H4 (cell line): ENCODE measurements around the gene TRIM67. TPM values are rescaled to one million over a fixed set of nuclear protein-coding genes. Genes with fewer than 3 reads are reported as not detected.

Experiments used
- DNase-seq: peaks from one replicate; pipeline ENCODE4 v3.0.0-alpha.2; 2015; ENCODE audit warnings: low spot score
- total RNA-seq: library from RNA; depleted of rRNA; stranded (reverse); fragments of >200 nt; shearing (Covaris generic); gene quantifications from 2 replicates; pipeline ENCODE4 v1.2.3, GENCODE V29; 2014

The TRIM67 gene
- total RNA-seq, 1 experiment from 2014 or later = not detected

- no peak for DNase-seq
These were observed 22.1 kb downstream of the TRIM67 start for GRCh38 chr1:231183639-231184590.

DNA sequence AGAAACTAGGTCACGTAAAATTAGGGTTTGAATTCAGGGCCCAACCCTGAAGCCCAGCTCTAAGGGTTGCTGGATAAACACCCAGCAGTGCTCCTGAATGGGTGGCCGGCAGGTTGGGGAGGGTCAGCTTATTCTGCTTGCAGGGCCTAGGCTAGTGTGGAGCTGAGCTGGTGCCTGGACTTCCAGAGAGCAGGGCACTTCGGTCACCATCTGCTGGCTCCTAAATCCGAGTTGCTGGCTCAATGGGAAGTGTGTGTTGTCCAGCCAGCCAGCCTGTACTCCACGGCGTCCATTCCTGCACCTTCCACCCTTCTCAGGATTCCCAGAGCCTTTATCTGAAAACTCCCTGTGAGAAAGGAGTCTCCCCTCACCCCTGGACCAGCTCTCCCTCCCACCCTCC is 23.0 kb downstream of the TRIM67 start:
- no peak for DNase-seq

GRCh38 chr1:231185391-231185790 is 23.5 kb downstream of the TRIM67 start:
- no peak for DNase-seq

DNA sequence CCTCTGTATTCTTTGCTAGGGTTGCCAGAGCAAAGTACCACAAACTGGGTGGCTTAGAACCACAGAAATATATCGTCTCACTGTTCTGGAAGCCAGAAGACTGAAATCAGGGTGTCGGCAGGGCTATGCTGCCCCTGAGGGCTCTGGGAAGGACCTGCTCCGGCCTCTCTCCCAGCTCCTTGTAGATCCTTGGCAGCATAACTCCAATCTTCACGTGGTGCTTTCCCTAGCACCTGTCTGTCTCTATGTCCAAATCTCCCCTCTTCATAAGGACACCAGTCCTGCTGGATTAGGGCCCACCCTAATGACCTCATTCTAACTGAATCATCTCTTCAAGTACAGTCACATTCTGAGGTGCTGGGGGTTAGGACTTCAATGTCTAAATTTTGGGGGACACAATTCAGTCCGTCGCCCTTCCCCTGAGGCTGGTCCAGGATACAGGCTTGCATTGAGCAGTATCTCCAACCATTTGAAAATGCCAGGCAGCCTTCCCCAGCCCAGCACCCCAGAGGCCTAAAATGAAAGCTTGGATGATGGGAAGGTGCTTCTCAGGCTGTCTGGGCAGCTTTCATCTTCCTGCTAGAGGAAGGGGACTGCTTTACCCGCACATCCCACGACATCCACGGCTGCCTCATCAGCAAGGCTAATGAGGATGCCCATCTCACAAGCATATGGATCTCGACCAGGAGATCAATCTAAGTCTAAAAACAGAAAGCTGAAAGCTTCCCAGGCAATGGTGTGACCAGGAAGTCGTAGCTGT is 24.7 kb downstream of the TRIM67 start:
- no peak for DNase-seq

DNA sequence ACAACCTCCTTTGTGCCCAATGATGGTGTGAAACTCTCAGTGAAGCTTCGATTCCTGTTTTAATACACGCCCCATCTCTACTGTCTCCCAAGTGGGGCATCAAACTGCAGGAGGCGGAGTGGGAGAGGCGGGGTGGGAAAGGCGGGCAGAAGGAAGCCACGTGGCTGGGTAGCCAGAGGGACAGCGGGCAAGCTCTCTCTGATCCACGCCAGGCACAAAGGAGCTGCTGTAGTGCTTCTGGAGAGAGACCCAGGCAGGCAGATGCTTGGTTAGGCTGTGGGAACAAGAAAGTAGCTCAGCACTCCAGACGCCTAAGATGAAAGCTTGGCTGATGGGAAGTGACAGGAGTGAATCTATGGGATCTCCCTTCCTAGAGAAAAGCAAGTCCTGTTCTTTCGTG is 25.7 kb downstream of the TRIM67 start:
- DNase-seq = no peak

DNA sequence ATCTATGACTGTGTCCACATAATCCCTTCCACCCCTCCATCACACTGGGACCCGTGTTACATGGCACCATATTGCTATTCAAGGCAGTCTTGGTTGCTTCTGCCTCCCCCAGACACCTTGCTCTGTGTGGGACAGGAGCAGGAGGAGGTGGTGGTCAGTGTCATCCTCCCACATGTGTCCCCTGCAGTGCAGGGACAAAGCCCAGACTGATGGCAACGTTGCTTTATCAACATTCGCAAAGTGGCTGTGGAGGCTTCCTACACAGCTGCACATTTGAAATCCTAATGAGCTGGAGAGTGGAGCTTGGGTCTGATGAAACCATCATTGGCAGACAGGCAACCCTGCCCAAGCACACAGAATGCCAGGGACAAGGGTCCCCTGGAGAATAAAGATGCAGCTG is 26.2 kb downstream of the TRIM67 start:
- DNase-seq = no peak

GRCh38 chr1:231188768-231189167 is 26.9 kb downstream of the TRIM67 start:
- no peak for DNase-seq

- DNase-seq = no peak
These were observed 27.9 kb downstream of the TRIM67 start for GRCh38 chr1:231189683-231190270.

DNA sequence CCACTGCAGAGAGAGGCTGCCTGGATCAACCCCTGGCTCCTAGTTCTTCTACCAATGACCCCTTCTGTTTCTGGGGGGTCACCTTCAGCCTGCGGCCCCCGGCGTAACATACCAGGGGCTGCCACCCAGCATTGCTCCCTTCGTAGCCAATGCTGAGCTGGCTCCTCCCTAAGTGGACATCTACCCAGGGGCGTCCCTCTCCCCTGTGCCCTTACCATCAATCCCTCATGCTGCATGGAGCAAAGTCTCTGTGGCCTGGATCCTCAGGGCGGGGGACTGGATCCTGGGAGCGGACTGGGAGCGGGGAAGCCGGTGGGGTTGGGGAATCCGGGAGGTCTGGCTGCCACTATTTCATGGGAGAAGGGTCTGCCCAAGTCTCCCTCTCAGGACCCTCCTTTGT is 28.6 kb downstream of the TRIM67 start:
- no peak for DNase-seq

DNA sequence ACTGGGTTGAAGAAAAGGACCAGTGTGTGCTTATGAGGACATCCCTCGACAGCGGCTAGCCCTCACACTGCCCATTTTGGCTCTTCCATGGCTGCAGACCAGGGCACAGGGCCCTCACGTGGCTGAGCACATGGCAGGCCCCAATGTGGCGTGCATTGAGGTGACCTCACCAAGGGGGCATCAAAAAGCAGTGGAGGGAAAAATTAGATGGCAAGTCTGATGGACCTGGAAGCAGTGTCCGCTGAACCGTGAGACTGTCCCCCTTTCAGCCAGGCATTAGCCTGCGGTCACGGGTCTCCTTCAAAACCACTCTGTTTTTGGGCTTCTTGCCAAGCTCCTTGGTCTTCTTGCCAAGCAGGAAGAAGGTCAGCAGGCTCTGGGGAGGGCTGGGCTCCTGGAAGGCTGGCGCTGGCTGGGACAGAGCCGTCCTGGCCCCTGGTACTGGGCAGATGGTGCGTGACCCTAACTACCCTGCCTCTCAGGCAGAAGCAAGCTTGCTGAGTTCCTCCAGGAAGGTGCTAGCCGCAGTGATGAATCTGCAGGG is 30.8 kb downstream of the TRIM67 start:
- peak; percentile 67 for DNase-seq

DNA sequence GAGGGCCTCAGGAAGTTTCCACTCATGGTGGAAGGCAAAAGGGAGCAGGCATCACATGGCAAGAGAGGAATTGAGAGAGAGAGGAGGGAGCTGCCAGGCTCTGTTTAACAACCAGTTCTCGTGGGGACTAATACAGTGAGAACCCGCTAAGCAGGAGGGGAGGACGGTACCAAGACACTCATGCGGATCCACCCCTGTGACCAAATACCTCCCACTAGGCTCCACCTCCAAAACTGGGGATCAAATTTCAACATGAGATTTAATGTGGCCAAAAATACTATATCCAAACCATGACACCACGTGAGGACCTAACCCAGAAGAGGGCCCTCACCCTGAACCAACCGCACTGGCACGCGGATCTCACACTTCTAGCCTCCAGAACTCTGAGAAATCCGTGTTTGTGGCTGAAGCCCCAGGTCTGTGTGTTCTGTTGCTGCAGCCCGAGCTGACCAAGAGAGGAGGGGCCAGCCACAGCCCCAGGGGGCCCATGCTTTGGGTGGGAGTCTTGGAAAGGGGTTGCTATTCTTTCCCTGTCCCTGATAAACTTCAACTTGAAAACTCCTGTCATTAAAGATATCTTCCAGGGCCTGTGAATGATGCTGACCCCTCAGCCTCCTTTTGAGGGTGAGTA is 32.0 kb downstream of the TRIM67 start:
- DNase-seq = no peak

- no peak for DNase-seq
These were observed 32.6 kb downstream of the TRIM67 start for GRCh38 chr1:231194476-231194842.

GRCh38 chr1:231194843-231195516 is 33.1 kb downstream of the TRIM67 start:
- DNase-seq = no peak

DNA sequence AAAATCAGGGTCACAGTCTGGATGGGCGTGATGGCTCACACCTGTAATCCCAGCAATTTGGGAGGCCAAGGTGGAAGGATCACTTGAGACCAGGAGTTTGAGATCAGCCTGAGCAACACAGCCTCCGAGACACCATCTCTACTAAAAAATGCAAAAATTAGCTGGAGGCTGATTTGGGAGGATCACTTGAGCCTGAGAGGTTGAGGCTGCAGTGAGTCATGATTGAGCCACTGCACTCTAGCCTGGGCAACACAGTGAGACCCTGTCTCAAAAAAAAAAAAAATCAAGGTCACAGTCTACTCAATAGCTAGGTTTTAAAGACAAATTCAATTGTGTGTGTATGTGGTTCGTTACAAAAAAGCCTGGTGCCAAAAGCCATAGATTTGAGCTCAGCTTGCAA is 34.4 kb downstream of the TRIM67 start:
- no peak for DNase-seq

GRCh38 chr1:231196728-231197127 is 34.9 kb downstream of the TRIM67 start:
- no peak for DNase-seq

GRCh38 chr1:231199868-231200267 is 38.0 kb downstream of the TRIM67 start:
- DNase-seq = no peak

- DNase-seq = no peak
These were observed 38.7 kb downstream of the TRIM67 start for GRCh38 chr1:231200388-231201031.

- DNase-seq = no peak
These were observed 39.6 kb downstream of the TRIM67 start for GRCh38 chr1:231201375-231201978.

DNA sequence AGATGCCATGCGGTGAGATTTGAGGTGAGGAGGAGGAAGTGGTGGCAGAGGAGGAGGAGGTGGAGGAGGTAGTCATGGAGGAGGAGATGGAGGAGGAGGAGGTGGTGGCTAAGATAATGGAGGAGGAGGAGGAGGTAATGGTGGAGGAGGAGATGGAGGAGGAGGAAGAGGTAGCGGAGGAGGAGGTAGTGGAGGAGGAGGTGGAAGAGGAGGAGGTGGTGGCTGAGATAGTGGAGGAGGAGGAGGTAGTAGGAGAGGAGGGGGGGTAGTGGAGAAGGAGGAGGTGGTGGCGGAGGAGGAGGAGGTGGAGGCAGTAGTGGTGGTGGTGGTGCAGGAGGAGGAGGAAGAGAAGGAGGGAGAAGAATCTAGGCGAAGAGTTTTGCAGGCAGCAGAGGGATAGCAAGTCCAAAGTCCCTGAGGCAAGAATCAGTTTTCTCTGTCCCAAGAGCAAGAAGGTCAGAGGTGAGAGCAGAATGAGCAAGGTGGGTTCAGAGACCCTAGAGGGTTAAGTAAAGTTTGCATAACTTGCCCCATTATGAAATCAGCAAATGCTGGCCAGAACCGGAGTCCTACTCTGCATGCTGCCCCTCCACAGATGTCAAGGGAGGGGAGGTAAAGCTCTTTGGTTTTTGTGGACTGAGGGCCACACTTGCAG is 40.2 kb downstream of the TRIM67 start:
- DNase-seq = no peak
